Activated gamma-delta T cell treated with anti-CD3 and anti-CD28 coated beads, Interleukin-2, amount 50 U/mL, for 16 hours (primary cell): ENCODE data around the gene ISCA1.

Experiments used
- DNase-seq: peaks from one replicate; pipeline ENCODE4 v3.0.0-alpha.2; 2020; ENCODE audit warnings: low read depth

Gene ISCA1

DNA sequence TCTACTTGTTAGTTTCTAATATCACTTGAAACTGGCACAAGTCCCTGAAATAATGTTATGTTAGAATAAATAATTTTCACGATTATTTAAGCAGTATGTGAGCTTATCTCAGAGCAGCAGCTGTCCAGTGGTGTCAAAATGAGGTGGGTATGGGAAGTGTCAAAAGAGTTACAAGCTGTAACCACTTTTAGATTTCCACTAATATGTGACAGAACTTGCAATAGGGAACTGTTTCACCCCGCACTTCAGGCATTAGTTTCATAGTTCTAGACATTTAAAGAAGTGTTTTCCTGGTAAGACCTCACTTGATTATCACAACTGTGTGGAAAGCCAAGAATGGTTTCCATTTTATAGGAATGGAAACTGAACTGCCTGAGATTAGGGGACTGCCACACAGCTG, 2.9 kb upstream of the ISCA1 start:
- DNase-seq = no peak

DNA sequence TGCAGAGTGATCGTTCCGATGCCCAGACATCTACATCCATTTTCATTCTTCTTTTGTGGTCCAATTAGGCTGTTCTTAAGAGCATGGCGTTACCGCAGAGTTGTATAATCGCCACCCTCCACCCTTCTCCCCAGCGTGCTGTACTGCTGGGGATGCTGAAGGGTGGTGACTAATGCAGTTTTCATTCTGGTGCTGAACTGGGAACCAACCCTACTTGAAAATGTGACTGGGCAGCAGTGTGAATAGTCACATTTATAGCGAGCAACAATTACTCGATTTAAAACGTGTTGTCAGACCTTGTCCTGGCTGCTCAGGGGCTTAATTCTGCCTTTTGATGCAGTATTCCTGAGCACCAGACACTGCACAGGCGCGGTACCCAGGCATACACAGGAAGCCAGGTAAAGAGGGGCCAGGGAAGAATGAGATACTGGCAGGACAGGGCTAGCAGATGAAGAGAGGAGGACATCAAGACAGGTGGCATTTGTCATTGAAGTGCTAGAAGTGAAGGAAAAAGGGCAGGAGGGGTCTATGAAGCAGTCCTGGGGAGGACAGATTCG, 719 bp upstream of the ISCA1 start:
- no peak for DNase-seq

DNA sequence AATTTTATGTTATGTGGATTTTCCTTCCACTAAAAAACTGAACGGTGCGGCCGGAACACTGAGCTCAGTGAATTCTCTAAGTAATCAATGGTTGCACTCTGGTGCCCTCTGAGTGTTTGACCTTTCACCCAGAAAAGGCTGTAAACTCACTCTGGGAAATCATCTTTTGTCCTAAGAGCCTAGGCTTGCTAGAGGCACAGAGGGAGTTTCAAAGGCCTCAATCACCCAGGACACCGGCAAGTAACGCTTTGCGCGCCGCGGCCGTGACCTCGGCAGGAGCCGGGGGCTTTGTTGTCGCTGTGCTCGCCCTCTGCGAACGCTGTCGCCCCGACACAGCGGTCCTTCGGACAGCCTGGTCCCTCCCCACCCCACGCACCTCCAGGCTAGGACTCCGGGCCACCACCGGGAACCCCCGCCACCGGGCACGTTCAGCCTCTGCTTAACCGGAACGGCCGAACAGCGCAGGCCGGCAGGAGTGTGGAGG, 703 bp downstream of the ISCA1 start:
- no peak for DNase-seq

DNA sequence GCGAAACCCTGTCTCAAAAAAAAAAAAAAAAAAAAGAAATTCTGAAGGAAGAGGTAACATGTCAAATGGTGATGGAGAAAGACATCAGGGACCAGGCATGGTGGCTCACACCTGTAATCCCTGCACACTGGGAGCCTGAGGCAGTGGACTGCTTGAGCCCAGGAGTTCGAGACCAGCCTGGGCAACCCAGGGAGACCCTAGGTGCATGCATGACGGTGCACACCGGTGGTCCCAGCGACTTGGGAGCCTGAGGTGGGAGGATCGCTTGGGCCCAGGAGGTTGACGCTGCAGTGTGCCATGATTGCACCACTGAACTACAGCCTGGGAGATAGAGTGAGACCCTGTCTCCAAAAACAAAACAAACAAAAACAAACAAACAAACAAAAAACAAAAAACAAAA, 1.8 kb downstream of the ISCA1 start:
- DNase-seq = no peak

DNA sequence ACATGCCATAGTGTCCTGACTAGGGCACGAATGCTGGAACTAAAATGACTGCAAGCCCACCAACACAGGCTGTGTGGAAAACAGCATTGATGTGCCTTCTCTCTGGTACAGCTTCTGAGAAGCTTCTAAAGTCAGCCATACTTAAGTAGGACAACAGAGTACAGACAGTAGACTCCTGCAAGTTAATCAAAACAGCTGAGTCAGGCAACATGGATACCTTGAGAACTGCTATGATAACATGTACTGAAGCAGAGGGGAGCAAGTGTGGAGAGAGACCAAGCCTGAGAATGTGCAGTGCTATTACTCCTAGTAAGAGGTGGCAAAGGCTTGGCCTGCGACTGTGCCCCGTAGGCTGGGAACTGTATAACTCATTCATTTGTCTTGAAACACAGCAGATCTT, 2.5 kb downstream of the ISCA1 start:
- no peak for DNase-seq

DNA sequence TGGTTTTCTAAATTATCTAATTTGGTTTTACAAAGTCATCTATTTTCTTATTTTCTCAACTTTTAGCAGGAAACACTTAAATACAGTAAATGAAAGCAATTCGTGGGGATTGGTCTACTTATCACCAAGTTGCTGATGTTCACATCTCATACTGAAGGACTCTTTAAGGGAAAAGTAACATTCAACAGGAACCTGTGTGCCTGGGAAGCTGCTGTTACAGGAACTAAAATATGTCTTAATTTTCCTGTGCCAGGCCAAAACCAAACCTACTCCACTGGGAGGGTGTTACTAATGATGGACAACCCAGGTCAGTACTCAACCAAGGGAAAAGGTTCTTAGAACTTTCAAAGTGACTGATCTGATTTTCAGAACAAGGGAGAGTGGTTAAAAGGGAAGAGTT, 5.3 kb downstream of the ISCA1 start:
- DNase-seq = no peak

DNA sequence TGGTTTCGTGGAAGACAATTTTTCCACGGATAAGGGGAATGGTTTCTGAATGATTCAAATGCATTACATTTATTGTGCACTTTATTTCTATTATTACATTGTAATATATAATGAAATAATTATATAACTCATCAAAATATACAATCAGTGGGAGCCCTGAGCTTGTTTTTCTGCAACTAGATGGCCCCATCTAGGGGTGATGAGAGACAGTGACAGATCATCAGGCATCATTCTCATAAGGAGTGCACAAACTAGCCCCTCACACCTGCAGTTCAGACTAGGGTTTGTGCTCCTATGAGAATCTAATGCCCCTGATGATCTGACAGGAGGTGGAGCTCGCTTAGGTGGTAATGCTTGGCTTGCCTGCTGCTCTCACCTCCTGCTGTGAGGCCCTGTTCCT, 6.4 kb downstream of the ISCA1 start:
- no peak for DNase-seq

DNA sequence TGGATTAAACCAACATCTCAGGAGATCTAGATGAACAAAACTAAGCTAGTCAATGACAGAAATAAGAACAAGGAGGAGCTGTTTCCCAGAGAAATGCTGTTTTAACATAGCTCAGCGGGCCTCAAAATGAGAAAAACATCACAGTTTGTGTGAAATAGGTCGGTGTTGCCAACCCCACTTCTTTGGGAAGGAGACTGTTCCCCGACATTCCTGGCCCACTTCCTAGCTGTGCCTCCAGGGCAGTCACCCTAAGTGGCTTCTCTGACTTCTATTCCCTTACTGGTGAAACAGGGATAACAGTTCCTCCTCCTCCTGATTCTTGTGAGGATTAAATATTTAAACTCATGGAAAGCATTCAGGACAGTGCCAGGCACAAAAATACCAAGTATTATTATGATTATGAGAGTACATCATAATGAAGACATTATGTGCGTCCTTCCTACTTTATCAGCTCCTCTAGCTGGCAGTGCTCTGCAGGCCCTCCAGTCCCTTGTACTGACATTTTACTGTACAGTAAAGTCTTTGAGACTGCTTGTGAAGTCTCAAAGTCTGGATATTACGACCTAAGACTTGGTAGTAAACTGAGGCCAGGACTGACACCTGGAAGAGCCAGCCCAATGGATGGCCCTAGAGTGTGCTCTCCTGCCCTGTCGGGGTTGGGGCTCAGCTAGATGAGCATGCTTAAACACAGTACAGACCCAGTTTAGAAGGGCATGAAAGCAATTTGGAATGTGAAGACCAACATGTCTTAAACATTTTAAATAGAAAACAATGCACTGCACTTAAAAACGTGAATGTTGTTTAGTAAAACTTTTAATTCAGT, 7.3 kb downstream of the ISCA1 start:
- no peak for DNase-seq

DNA sequence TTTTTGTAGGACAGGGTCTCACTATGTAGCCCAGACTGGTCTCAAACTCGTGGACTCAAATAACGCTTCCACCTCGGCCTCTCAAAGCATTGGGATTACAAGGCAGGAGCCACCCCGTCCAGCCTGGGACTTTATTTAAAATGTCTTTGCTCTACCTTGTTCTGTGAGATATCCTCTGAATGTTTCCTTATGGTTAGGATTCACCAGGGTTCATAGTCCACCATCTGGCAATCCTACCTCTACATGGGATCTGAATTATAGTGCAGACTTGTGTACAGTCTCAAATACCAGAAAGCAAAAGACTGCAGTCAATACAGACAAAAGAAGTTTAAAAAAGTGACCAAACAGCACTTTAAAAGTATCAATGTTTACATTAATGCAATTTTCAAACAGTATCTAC, 10.1 kb downstream of the ISCA1 start:
- DNase-seq = no peak

DNA sequence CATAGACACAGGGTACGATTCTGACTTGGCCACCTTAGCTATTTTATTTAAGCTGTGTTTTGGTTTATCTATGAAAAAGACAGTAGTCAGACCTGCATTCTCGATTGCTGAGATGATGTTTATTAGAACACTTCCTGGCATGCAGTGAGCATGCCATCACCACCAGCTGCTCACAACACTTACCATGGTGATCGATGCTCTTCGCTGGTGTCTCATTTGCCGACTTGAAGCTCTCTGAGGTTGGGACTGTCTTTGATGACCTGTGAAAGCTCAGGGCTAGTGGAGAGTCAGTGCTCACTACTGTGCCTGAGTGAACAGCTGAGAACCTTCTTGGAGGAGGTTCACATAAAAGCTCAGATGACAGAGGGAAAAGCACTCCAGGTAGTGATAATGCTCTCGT, 18.5 kb downstream of the ISCA1 start:
- no peak for DNase-seq

DNA sequence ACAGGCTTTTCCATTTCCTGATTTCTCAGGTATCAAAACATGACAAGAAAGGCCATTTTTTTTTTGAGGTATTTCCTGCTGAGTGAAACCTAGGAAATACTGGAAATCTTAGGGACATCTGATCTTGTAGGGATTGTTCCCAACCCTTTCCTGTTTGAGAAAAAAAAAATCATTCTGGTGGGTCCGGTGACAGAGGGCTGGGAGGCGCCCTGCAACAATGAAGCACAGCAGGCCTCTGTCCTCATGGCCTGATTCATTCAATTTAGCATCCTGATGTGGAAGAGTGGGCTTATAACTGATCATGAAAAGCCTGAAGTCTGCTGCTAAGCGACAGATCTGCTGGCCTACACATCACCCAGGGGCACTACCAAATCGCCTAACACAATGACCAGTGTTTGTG, 19.8 kb downstream of the ISCA1 start:
- DNase-seq = no peak

DNA sequence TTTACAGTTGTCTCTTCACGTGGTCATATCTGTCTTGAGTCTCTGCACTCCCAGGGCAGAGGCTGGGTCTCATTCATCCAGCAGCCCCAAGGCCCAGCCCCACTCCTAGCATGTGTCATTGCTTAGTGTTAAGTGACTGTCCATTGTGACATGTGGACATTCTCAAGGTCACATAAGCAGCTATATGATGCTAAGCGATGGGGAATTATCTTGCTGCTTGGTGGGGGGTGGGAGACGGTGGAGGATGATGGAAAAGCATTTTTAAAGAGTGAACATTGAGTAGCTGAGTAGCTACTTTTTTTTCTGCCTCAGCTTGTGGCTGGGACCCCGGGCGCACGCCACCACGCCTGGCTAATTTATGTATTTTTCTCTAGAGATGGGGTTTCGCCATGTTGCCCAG, 22.8 kb downstream of the ISCA1 start, which contains the start of gene C9orf153:
Gene C9orf153 (minus strand): TSS at position 101 of the 400 bp plus-strand sequence. CDS start 30,054 bp downstream, outside the sequence.
- no peak for DNase-seq

DNA sequence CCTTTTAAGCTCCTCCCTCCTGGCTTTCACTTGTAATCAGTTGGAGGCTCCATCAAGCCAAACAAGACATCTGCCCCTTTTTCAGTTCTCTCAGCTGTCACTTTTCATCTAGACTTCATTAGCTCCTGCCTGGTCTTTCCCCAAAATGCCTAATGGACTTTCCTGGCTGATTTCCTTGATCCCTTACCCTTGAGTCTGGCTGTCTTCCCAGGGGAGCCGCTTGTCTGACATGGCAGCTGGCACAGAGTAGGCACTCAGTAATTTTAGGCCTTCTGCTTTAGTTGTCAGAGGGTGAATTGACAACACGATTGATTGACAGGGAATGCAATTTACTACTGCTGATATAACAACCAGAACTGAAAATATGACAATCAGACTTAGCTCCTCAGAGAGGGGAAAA, 24.9 kb downstream of the ISCA1 start:
- DNase-seq = no peak

DNA sequence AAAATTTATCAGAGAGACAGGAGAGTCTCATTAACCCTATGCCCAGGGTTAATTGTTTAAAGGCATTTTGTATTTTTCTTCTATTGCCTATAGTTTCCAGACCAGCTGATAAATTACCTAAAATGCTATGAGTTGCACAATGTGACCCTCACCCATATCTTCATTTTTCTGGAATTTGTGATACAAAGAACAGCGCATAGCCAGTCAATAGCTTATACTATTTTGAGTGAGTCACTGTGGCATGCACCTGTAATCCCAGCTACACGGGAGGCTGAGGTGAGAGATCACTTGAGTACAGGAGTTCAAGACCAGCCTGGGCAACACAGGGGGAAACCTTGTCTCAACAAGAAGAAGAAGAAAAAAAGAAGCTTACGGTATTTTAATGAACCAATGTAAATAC, 25.7 kb downstream of the ISCA1 start:
- no peak for DNase-seq

DNA sequence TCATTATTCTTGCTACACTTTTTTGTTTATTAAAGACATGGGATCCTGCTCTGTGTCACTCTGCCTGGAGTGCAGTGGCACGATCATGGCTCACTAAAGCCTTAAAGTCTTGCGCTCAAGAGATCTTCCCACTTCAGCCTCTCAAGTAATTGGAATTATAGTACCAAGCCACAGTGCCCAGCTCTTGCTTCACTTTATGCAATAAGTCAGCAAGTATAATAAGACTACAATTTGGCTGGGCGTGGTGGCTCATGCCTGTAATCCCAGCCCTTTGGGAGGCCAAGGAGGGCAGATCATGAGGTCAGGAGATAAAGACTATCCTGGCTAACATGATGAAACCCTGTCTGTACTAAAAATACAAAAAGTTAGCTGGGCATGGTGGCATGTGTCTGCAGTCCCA, 28.8 kb downstream of the ISCA1 start:
- no peak for DNase-seq

DNA sequence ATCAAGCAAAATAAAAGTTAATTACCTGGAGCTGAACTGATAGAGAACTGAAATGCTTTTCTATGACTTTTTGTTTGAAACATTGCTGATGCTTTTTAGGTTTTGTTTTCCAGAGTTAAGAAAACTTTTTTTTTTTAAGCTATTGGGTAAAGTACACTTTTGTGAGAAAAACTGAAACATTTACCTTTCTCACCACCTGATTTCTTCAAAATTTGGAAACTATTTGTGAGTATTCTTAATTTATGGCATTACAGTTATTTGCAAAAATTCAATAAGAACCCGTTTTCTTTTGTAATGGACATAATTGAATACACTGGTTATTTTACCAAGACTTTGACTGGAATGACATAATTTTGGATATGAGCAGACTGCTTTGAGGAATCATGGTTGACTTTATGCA, 29.5 kb downstream of the ISCA1 start:
- no peak for DNase-seq

DNA sequence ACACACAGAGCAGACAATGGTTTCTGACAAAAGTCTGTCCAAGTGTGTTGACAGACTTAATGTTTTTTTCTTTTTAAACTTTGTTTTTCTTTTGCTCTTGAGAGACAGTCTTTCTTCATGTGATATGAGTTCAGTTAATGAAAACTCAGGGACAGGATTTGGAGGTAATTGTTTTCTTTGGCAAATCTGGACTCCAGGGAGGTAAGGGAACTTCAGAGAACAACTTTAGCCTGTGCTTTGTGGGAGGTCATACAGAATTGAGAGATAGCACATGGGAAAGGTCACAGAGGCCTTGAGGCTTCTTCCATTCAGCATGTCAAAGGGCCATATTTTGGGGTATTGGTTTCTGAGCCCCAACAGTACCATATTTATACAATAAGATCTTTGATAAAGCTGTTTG, 32.2 kb downstream of the ISCA1 start:
- no peak for DNase-seq

DNA sequence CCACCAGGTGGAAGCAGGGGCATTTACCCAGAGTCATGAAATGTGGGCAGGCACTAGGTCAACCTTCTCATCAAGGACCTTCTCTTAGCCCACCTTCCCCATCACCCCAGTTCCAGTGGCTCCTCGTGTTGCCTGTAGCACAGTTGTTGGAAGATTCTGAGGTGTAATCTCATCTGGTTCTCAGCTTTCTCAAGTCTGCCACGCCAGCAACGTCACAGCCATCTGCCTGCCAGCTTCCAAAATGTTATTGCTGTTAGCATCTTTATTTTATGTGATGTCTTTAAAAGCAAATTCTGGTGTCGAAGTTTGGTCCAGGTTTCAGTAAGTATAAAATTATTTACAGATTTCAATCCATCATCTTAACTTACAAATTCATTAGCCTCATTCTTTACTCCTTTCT, 33.6 kb downstream of the ISCA1 start:
- no peak for DNase-seq

DNA sequence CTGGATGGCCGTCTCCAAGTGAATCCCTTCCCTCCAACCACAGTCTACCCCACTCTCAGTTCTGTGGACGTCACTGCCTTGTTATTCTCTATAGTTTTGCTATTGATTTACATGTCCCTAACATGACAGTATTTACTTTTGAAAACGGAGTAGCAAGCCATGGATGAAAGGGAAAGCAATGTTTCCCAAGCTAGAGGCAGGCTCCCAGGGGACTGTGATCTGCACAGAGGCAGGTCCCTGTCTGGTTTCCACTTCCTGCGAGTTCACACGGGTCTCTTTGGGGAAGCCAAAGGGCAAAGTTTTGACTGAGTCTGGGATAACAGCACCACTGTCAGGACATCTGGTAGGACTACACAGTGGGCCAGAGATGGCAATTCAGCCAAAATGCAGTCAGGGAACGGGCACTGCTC, 35.6 kb downstream of the ISCA1 start:
- DNase-seq = no peak

DNA sequence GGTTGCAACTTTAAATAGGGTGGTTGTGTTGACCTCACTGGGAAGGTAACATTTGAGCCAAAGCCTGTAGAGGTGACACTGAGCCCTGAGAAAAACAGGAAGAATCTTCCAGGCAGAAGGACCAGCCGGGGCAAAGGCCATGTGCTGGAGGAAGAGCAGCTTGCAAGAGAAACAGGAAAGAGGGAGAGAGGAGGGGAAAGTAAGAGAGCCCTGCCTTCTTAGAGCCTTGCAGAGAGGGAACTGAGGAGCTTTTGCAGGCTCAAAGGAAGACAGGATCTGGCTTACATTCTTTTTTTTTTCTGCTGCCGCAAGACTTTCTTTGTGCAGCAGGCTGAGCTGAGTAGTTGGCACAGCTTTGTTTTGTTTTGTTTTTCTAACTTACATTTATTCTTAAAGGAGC, 40.3 kb downstream of the ISCA1 start:
- DNase-seq = no peak

DNA sequence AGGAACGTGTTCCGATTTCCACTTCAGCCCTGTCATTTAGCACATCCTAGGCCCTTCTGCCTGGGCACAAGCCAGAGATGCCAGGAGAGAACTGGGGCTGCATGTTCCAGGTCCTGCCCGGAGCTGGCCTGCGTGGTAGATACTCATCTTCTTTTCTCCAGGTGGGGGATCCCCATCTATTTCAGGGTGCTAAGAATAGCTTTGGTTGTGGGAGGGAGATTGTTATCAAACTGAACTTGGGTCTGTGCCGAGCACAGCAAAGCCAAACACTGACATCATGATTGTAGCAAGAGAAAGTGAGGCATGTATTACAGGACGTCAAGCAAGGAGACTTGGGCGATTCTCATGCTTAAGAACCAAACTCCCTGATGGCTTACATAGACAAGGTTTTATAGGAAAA, 41.1 kb downstream of the ISCA1 start:
- no peak for DNase-seq

DNA sequence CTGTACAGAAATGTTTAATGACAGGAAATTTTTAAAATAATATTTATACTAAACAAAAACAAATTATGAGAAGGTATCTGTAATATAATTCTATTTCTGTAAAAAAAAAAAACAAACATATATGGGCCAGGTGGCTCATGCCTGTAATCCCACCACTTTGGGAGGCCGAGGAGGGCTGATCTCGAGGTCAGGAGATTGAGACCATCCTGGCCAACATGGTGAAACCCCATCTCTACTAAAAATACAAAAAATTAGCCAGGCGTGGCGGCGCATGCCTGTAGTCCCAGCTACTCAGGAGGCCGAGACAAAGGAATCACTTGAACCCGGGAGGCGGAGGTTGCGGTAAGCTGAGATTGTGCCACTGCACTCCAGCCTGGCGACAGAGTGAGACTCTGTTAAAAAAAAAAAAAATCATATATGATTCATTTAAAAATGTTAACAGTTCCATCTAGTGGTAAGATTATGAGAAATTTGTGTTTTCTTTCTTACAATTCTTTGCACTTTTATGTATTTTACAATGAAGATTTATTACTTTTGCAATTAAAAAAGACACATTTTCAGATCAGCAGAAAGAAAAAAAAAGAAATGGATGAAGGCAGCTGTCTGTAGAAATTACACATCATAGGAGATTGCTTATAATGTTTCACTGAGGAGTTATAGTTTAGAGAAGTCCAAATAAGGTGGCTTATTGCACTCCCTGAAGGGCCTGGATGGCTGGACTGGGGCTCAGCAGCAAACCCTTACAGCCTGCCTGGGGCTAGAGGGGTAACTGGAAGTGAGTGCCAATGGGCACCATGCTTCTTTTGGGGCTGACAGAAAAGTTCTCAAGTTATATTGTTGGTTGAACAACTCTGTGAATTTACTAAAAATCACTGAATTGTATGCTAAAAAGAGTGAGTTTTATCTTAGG, 43.2 kb downstream of the ISCA1 start:
- no peak for DNase-seq

DNA sequence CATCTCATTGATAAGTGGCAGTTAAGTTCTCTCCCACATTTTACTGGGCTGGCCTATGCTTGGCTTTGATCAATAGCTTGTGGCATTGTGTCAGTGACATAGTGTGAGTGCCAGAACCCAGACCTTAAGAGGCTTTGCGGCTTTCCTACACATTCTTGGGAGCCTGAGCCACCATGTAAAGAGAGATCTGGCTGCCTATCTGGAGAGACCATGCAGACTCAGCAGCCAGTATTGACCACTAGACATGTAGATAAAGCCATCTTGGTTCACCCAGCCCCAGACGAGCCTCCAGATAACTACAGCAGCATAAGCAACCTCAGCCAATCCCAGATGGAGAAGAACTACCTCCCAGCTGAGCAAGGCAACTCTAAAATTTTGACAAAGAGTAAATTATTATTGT, 51.5 kb downstream of the ISCA1 start:
- DNase-seq = no peak
